Kidney capillary endothelial cell (primary cell): ENCODE data around the gene KIF26B.

Experiments
- DNase-seq: peaks from one replicate; pipeline ENCODE4 v3.0.0-alpha.2; 2018; ENCODE audit warnings: low spot score

Gene KIF26B

GRCh38 chr1:245172829-245173228 lies 18.0 kb downstream of the KIF26B start:
- DNase-seq: no peak

DNA sequence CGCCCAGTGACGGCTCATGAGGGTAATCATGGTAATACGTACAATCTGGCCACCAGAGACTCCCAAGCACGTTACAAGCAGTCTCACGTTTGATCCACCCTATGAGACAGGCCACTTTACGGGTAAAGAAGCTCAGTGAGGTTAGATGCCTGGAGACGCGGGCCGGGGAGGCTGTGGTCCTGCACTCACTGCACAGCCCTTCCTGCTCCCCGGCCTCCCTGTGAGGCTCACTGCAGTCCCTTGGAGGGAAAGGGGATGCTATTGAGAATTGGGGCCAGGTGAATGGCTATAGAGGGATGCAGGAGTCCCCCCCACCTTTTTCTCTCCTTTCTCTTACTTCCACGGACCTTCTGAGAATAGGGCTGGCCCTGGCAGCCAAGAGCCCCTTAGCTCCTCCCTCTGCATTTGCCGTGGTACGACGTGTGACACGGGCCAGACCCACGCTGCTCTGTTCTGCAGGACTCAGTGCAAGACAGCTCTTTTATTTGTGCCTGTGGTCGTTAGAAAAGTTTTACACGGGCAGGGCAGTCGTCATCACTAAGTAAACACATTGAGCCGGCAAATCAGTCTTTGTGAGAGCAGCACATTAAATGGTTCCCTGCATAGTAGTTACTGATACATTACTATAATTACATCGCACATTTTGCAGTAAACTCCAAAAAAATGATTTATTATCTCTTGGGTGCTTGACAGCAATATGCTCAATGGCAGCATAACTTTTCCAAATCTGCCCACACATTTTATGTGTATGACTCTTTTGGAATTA lies 18.8 kb downstream of the KIF26B start:
- DNase-seq: no peak

DNA sequence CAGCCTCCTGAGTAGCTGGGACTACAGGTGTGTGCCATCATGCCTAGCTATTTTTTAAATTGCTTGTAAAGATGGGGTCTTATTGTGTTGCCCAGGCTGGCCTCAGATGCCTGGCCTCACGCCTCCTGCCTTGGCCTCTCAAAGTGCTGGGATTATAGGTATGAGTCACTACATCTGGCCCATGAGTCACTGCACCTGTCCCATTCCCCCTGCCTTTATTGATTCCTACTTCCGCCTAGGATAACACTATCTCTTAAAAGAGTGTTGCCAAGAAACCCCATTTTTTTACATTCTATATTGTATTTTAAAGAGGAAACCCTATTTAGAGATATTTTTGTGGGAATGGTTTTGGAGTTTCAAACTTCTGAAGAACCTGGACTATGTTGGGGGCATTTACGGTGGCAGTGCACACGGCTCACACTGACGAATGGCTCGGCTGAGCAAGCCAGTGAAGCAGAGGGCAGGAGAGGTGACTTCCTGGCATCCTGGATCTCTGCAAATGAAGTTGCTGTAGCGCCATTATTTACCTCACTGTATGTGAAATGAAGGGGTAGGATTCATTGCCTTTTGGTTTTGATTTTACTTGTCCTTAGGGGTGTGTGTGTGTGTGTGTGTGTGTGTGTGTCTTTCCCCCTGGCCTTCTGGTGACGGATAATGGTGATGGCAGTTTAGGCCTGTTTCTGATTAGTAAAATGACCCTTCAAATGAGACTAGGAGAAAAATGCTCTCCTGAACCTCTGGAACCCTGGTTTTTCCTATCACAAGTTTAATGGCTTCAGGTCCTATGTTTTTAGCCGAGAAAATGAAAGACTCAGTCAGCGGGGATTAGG lies 22.5 kb downstream of the KIF26B start:
- DNase-seq: no peak

DNA sequence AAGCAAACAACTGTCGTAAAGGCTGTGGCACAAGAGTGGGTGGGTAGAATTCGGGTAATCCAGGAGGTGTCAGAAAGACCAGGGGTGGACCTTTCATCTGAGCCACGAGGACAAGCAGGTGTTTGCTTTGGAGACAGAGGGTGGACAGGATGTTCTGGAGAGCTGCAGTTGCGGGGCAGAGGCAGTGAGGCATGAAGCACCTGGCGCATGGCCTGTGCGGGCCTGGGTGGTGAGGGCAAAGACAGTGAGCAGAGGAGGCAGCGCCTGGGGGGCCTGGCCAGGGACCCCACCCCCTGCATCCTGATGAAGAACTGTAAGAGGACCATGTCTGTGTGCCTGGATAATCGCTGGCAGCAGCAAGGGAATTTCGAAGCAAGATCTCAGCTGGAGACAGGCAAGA lies 24.9 kb downstream of the KIF26B start:
- no peak for DNase-seq

DNA sequence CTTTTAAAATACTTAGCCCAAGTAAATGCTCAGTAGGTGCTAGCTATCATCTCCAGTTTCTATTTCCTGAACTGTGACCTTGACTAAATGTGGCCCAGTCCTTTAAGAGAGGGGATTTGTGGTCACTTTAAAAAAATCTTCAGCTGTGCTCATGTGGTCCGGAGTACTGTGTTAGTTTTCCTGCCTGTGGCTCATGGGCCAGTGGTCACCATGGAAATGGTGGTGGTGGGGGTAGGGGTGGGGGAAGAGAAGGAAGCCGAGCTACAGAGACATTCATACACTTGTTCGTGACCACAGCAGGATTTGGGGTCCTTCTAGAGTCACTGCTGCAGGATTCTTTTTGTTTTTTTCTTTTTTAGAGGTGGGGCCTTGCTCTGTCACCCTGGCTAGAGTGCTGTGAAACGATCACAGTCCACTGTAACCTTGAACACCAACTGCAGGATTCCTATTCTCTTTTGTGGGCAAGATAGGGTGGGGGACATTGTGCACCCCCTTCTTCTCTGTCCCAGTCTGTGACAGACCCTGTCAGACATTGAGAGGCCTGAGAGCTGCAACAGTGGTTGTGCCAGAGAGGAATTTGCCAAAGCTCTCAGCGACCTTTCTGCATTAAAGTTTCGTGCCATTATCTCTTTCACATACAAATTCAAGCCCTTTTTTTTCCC lies 25.8 kb downstream of the KIF26B start:
- DNase-seq: no peak

- DNase-seq: no peak
These were observed 26.4 kb downstream of the KIF26B start for GRCh38 chr1:245181158-245181517.

GRCh38 chr1:245182028-245182427 lies 27.2 kb downstream of the KIF26B start:
- peak; percentile 33 for DNase-seq

- DNase-seq: no peak
These were observed 28.6 kb downstream of the KIF26B start for GRCh38 chr1:245183429-245183828.

DNA sequence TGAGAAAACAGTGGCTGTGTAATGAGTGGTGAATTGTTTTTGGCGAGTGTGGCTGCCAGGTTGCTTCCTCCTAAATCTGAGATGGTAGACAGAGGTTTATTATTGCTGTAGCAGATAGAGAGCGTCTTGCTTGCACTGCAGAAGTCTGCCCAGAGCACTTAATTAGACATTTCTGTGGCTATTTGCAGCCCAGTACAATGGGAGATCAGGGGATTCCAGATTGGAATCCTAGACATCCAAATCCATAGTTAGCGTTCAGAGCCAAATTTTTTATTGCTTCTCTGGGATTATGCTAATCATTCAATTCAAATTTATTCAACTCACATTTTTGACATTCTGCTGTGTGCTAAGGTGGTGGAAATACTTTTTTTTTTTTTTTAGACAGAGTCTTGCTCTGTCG lies 30.0 kb downstream of the KIF26B start:
- no peak for DNase-seq

- DNase-seq: no peak
These were observed 33.6 kb downstream of the KIF26B start for GRCh38 chr1:245188403-245188802.

DNA sequence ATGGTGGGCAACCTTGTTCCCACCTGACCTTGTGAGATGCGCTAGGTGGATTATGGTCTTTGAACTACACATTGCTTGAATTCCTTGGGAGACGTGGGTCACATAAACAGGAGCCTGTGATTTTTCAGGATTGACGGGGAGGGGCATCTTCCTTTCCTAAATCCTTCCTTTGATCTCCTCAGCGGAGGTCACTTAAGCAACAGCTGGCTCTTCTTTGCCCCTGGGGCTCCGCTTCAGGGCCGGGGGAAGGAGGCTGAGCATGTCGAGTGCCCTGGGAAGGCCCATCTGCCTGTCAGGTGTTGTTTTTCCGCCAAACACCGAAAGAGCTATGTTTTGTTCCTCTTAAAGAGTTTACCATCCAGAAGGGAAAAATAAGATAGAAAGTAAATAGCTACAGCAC lies 40.6 kb downstream of the KIF26B start:
- no peak for DNase-seq

DNA sequence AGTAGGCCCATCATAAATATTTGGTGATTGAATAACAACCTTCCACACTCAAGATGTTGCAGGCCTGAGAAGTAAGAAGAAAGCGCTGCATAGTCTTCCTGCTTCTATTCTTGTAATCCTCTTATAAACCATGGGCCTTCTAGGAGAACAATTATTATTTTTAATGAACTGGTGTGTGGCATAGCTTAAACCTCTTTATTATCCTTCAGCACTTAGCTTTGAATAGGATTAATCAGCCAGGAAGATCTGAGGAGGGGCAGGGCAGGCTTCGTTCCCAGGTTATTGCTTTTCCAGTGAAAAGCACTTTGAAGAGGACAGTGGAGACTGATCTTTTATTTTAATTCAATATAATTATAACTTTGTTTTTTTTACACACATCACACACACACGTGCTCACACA lies 42.3 kb downstream of the KIF26B start:
- DNase-seq: no peak

DNA sequence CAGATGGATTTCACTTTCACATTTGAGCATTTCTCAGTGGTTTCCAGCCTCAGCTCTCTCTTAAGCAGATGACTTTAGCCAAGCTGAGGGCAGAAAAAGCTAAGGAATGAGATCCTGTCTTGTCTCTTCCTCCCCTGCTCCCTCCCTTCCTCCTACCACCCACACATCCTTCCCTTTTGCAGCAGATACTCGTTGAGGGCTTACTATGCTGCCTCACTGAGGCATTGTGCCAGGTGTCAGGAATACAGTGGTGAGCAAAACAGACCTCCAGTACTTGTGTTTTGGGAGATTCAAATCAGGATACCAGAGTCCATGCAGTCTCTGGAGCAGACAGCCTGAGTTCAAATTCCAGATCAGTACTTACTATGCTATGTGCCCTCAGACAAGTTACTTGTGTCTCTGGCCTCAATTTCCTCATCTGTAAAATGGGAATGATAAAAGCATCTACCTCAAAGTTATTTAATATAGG lies 43.2 kb downstream of the KIF26B start:
- DNase-seq: no peak

- no peak for DNase-seq
These were observed 44.1 kb downstream of the KIF26B start for GRCh38 chr1:245198748-245199516.

DNA sequence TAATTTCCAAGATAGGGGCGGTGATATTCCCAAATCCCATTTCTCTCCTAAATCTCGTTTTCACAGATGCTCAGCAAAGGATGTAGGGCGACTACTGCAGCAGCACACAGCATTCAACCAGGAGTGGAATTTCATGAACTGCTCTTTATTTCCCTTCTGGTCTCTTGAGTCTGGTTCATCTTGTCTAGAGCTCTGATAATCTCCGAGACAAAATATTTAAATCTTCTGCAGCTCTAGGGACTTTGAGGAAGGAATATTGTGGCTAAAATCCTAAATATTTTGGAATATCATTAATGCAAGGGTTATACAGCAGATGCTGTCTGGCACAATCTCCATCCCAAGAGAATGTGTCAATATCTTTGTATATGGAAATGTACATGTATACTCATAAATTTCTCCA lies 45.4 kb downstream of the KIF26B start:
- DNase-seq: no peak

DNA sequence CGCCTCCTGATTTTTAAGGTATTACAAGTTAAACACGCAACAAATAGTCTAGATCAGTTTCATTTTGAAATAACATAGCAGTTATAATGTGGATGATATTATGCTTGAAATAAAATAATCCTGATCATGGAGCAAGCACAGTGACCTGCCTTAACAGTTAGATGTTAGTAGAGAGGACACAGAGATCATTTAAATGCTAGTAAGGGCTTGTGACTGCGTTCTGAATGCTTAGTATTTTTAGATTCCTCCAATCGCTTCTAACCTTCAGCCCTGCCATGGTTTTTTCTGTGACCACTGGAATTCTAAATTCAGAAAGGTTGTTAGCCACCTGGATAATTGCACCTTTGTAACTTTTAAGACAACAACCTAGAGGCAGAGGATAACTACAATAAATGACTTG lies 46.4 kb downstream of the KIF26B start:
- no peak for DNase-seq

GRCh38 chr1:245201827-245202226 lies 47.0 kb downstream of the KIF26B start:
- DNase-seq: no peak

DNA sequence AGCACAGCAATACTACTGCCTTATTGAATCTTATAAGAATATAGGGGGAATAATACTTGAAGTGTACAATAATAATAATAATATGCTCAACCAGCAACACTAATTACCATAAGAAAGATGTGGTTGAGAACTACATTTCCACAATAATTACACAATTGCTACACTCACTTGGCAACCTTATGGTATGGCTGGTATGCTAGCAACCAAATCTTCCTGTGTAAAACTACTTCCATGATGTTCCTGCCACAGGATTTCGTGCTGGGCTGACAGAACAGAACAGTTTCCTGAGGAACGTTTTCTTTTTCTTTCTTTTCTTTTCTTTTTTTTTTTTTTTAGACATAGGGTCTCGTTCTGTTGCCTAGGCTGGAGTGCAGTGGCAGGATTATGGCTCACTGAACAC lies 50.6 kb downstream of the KIF26B start:
- no peak for DNase-seq

DNA sequence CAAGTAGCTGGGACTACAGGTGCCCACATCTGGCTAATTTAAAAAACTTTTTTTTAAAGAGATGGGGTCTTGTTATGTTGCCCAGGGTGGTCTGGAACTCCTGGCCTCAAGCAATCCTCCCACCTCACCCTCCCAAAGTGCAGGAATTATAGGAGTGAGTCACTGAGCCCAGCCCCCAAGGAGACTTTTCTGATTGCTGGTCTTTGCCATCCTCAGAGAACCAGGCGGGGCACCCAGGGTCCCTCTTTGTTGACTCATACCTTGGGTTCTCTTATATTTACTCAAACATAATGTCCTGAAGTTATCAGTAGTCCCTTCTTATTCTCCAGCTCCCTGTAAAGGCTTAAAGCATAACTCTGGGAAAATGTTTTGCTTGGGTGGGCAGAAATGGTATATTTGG lies 51.1 kb downstream of the KIF26B start:
- DNase-seq: no peak

DNA sequence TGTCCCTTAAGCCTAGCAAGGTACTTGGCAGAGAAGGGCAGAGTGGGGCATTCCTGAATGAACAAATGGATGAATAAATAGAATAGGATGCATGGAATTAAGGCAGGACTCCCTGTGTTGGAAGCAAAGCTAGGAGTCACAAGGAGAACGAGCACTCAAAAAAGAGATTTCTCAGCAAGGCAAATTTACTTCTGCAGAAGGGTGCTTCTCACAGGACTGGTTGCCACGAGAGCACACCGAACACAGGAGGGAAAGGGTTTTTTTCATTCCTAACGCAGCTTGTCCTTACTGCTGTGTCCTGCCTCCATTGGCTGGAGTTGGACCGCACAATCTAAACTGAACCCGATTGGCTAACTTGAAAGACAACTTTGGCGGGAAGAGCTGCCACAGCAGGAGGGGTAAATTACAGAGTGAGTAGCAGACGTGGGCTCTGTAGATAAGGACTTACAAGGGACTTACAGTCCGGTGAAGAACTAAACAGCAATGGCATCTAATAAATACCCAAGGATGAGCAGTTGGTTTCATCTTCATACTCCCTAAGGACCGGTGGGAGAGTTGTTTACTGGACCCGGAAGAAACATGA lies 52.4 kb downstream of the KIF26B start:
- DNase-seq: no peak

- no peak for DNase-seq
These were observed 53.0 kb downstream of the KIF26B start for GRCh38 chr1:245207801-245208200.
